GM18867 (cell line): Measurements from ENCODE around the gene SLC12A5.
"Not testable (repeated sequence)": the region's sequence is repeated elsewhere in the genome, so short reads cannot be mapped to it uniquely, and the experiment has no call there.

Source experiments
- ATAC-seq: cut with Tn5 transposase; IDR thresholded peaks from one replicate; pipeline ENCODE4 v1.9.1; 2021; ENCODE audit warnings: mild to moderate bottlenecking, moderate library complexity; ENCODE audit not compliant: unreplicated experiment

SLC12A5 gene

GRCh38 chr20:46028772-46029371 lies at the start of gene SLC12A5:
Gene SLC12A5, plus strand, starts transcription at chr20:46029215. Its CDS starts 130 bp downstream, at chr20:46029345.
- no peak for ATAC-seq

- no peak for ATAC-seq
These were observed 47.8 kb upstream of the SLC12A5 start for GRCh38 chr20:45981261-45981660.

- ATAC-seq: no peak
These were observed 45.7 kb upstream of the SLC12A5 start for GRCh38 chr20:45983279-45983743.

GRCh38 chr20:45985573-45985972 lies 43.4 kb upstream of the SLC12A5 start:
- ATAC-seq: no peak

- ATAC-seq: peak; percentile 41
These were observed 41.8 kb upstream of the SLC12A5 start for GRCh38 chr20:45987108-45987780.

- ATAC-seq: not testable (repeated sequence)
These were observed 40.2 kb upstream of the SLC12A5 start for GRCh38 chr20:45988830-45989229.

GRCh38 chr20:45991616-45992015 lies 37.4 kb upstream of the SLC12A5 start:
- no peak for ATAC-seq

- no peak for ATAC-seq
These were observed 35.6 kb upstream of the SLC12A5 start for GRCh38 chr20:45993197-45993951.

- ATAC-seq: no peak
These were observed 34.1 kb upstream of the SLC12A5 start for GRCh38 chr20:45994761-45995493.

GRCh38 chr20:45995495-45996097 lies 33.4 kb upstream of the SLC12A5 start:
- not testable (repeated sequence) for ATAC-seq

- ATAC-seq: no peak
These were observed 31.8 kb upstream of the SLC12A5 start for GRCh38 chr20:45997187-45997586.

GRCh38 chr20:45998337-45998736 lies 30.7 kb upstream of the SLC12A5 start:
- ATAC-seq: no peak

- ATAC-seq: no peak
These were observed 30.3 kb upstream of the SLC12A5 start for GRCh38 chr20:45998761-45999160.

GRCh38 chr20:45999557-46000261 lies 29.3 kb upstream of the SLC12A5 start:
- ATAC-seq: no peak

- no peak for ATAC-seq
These were observed 28.6 kb upstream of the SLC12A5 start for GRCh38 chr20:46000262-46000996.

- no peak for ATAC-seq
These were observed 27.5 kb upstream of the SLC12A5 start for GRCh38 chr20:46001498-46001897.

GRCh38 chr20:46002008-46002407 lies 27.0 kb upstream of the SLC12A5 start:
- no peak for ATAC-seq

- ATAC-seq: no peak
These were observed 24.8 kb upstream of the SLC12A5 start for GRCh38 chr20:46004187-46004586.

GRCh38 chr20:46004889-46005473 lies 24.0 kb upstream of the SLC12A5 start:
- no peak for ATAC-seq
